HFFc6 (cell line): ENCODE results near the gene SLC6A7. TPM values are rescaled to one million over a fixed set of nuclear protein-coding genes. Genes with fewer than 3 reads are reported as not detected.

Experiments used
- DNase-seq: peaks from one replicate; pipeline ENCODE4 v3.0.0-alpha.2; 2018
- H3K27ac Mint-ChIP-seq: 2 replicates; pipeline ENCODE4 v1.8.0; 2020; ENCODE audit warnings: mild to moderate bottlenecking, mixed read lengths
- H3K27me3 Mint-ChIP-seq: 2 replicates; pipeline ENCODE4 v1.8.0; 2021; ENCODE audit warnings: mild to moderate bottlenecking, moderate library complexity, mixed read lengths; ENCODE audit not compliant: insufficient read depth
- H3K36me3 Mint-ChIP-seq: 2 replicates; pipeline ENCODE4 v1.8.0; 2021; ENCODE audit warnings: low read depth, mixed read lengths
- H3K4me1 Mint-ChIP-seq: 2 replicates; pipeline ENCODE4 v1.8.0; 2020; ENCODE audit warnings: low read depth, mixed read lengths
- H3K4me3 Mint-ChIP-seq: 2 replicates; pipeline ENCODE4 v1.8.0; 2020; ENCODE audit warnings: mild to moderate bottlenecking, moderate library complexity, mixed read lengths
- H3K9me3 Mint-ChIP-seq: 2 replicates; pipeline ENCODE4 v1.8.0; 2020; ENCODE audit warnings: mild to moderate bottlenecking, mixed read lengths
- CTCF ChIP-seq: fragments of 200-600 bp; sonication (generic); IDR thresholded peaks from 2 replicates; pipeline ENCODE4 v1.5.0; 2021; ENCODE audit warnings: antibody characterized with exemption, mild to moderate bottlenecking
- total RNA-seq, 6 experiments: library from RNA; stranded (reverse); fragmentation: NEBNext Ultra II Directional; extraction: Animal tissue kit (Norgen Biotek cat#: 25700); gene quantifications; 2 replicates in 1 of 6; 3 replicates in 5 of 6; pipeline ENCODE4 v1.2.3, GENCODE V29; 2021

The SLC6A7 gene
- total RNA-seq, 6 experiments from 2014 or later = not detected

- no peak for TF ChIP-seq CTCF
- Mint-ChIP-seq H3K9me3 (no peaks in the 10 kb centered on the region), H3K27ac (no peak overlapping the region), H3K27me3 (peaks cover 39% of the 10 kb centered on the region), H3K36me3 (no peaks in the 10 kb centered on the region), H3K4me3 (no peak overlapping the region), H3K4me1 (peaks cover 21% of the 10 kb centered on the region)
- no peak for DNase-seq
These were observed 4.6 kb upstream of the SLC6A7 start for GRCh38 chr5:150184990-150185912.

- peaks cover 12% of the 10 kb centered on the region for H3K4me1 Mint-ChIP-seq
- no peaks in the 10 kb centered on the region for H3K36me3 Mint-ChIP-seq
- H3K27ac Mint-ChIP-seq = no peak overlapping the region
- H3K9me3 Mint-ChIP-seq = no peaks in the 10 kb centered on the region
- H3K4me3 Mint-ChIP-seq = no peak overlapping the region
- TF ChIP-seq CTCF = no peak
- peaks cover 43% of the 10 kb centered on the region for H3K27me3 Mint-ChIP-seq
- DNase-seq = no peak
These were observed 3.7 kb upstream of the SLC6A7 start for GRCh38 chr5:150186137-150186536.

DNA sequence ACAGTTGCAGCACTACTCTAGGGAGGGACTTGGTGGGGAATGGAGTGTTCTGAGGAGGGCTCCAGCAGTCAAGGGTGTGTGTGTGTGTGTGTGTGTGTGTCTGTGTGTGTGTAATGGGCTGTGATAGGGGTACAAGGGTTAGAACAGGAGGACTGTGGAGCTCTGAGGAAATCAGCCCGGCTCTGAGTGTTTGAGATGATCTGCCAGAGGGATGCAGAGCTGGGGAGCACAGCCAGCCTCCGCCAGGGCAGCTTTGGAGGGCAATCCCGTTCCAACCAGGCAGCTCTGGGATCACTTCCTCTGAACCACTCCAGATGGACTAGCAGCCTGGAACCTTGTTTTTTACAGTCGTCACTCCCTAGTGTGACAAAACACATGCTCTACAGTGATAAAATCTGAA, 3.0 kb upstream of the SLC6A7 start:
- peaks cover 5% of the 10 kb centered on the region for H3K4me1 Mint-ChIP-seq
- DNase-seq = no peak
- peaks cover 45% of the 10 kb centered on the region for H3K27me3 Mint-ChIP-seq
- no peak for TF ChIP-seq CTCF
- no peaks in the 10 kb centered on the region for H3K9me3 Mint-ChIP-seq
- no peaks in the 10 kb centered on the region for H3K36me3 Mint-ChIP-seq
- H3K27ac Mint-ChIP-seq = no peak overlapping the region
- H3K4me3 Mint-ChIP-seq = no peak overlapping the region

DNA sequence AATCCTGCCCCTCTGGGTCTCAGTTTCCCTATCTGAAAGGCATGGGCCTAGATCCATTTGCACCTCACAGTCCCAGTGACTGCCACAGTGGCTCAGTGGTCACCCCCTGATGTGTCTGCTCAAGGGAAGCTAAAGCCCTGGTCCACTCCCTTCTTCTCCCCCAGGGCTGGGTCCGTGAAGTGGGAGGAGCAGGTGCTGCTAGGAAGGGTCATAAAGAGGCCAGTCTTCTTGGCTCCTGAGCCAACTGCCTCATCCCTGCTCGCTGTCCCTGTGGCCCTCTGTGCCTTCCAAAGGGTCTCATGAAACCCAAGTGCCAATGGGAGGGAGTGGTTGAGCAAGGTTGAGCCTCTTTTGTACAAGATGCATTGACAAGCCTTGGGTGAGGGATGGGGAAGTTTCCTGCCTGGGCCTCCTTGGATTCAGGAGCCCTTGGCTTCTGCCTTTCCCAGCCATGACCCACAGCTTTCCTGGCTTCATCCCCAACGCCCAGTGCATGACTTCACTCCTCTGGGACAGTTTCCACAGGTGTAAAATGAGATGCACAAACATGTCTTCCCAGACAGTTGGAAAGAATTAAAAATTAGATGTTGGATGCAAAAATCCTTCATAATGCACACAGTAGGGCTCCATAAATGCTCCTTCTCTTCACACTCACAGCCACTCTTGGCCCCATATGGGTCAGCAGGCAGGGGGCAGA, 1.6 kb upstream of the SLC6A7 start:
- H3K36me3 Mint-ChIP-seq = no peaks in the 10 kb centered on the region
- no peak for TF ChIP-seq CTCF
- H3K4me3 Mint-ChIP-seq = no peak overlapping the region
- H3K27ac Mint-ChIP-seq = no peak overlapping the region
- H3K4me1 Mint-ChIP-seq = no peaks in the 10 kb centered on the region
- DNase-seq = no peak
- peaks cover 47% of the 10 kb centered on the region for H3K27me3 Mint-ChIP-seq
- H3K9me3 Mint-ChIP-seq = no peaks in the 10 kb centered on the region

GRCh38 chr5:150189326-150189725, 536 bp upstream of the SLC6A7 start:
- no peaks in the 10 kb centered on the region for H3K36me3 Mint-ChIP-seq
- H3K9me3 Mint-ChIP-seq = no peaks in the 10 kb centered on the region
- DNase-seq = no peak
- H3K4me1 Mint-ChIP-seq = no peaks in the 10 kb centered on the region
- peaks cover 50% of the 10 kb centered on the region for H3K27me3 Mint-ChIP-seq
- no peak for TF ChIP-seq CTCF
- no peak overlapping the region for H3K27ac Mint-ChIP-seq
- H3K4me3 Mint-ChIP-seq = no peak overlapping the region
